H9 (cell line): ENCODE results near the gene ACSM5. TPM values are rescaled to one million over a fixed set of nuclear protein-coding genes. Genes with fewer than 3 reads are reported as not detected.
"Not testable (repeated sequence)": the region's sequence is repeated elsewhere in the genome, so short reads cannot be mapped to it uniquely, and the experiment has no call there.

Source experiments
- DNase-seq: peaks from one replicate; pipeline ENCODE4 v3.0.0-alpha.2; 2017
- H2AFZ ChIP-seq: one replicate; pipeline ENCODE4 v1.6.1; 2013; ENCODE audit warnings: mild to moderate bottlenecking, low read length, control low read depth, moderate library complexity
- H2AK5ac ChIP-seq: 2 replicates; pipeline ENCODE4 v1.6.1; 2013; ENCODE audit warnings: low read length, control low read depth, mixed read lengths; ENCODE audit not compliant: insufficient read length
- H2BK120ac ChIP-seq: one replicate; pipeline ENCODE4 v1.6.1; 2013; ENCODE audit warnings: low read depth, mild to moderate bottlenecking, low read length, control low read depth, inconsistent platforms; ENCODE audit not compliant: poor library complexity, severe bottlenecking
- H2BK12ac ChIP-seq: 2 replicates; pipeline ENCODE4 v1.6.1; 2013; ENCODE audit warnings: low read length, control low read depth, mixed read lengths, low read depth; ENCODE audit not compliant: insufficient read length
- H2BK15ac ChIP-seq: 2 replicates; pipeline ENCODE4 v1.6.1; 2013; ENCODE audit warnings: low read depth, low read length, control low read depth
- H2BK20ac ChIP-seq: one replicate; pipeline ENCODE4 v1.6.1; 2013; ENCODE audit warnings: low read depth, mild to moderate bottlenecking, low read length, control low read depth, inconsistent platforms; ENCODE audit not compliant: poor library complexity, severe bottlenecking
- H2BK5ac ChIP-seq: 2 replicates; pipeline ENCODE4 v1.6.1; 2013; ENCODE audit warnings: low read length, control low read depth, mixed read lengths; ENCODE audit not compliant: insufficient read length
- H3K14ac ChIP-seq: 2 replicates; pipeline ENCODE4 v1.6.1; 2013; ENCODE audit warnings: low read length, control low read depth; ENCODE audit not compliant: insufficient read depth
- H3K18ac ChIP-seq: 2 replicates; pipeline ENCODE4 v1.6.1; 2013; ENCODE audit warnings: low read depth, mild to moderate bottlenecking, mixed read lengths, low read length, control low read depth; ENCODE audit not compliant: insufficient read length
- H3K23ac ChIP-seq: 2 replicates; pipeline ENCODE4 v1.6.1; 2013; ENCODE audit warnings: low read length, control low read depth, mixed read lengths, low read depth; ENCODE audit not compliant: insufficient read length
- H3K23me2 ChIP-seq: 2 replicates; pipeline ENCODE4 v1.6.1; 2013; ENCODE audit warnings: low read depth, mild to moderate bottlenecking, mixed read lengths, low read length, control low read depth; ENCODE audit not compliant: insufficient read length, poor library complexity, severe bottlenecking
- H3K27ac ChIP-seq: 2 replicates; pipeline ENCODE4 v1.5.1; 2013; ENCODE audit warnings: low read length, control low read depth, mixed read lengths, low read depth; ENCODE audit not compliant: insufficient read length
- H3K27me3 ChIP-seq: 2 replicates; pipeline ENCODE4 v1.6.1; 2013; ENCODE audit warnings: low read length, control low read depth, inconsistent platforms; ENCODE audit not compliant: insufficient read depth
- H3K4ac ChIP-seq: 2 replicates; pipeline ENCODE4 v1.6.1; 2013; ENCODE audit warnings: low read depth, mild to moderate bottlenecking, control low read depth, inconsistent platforms, low read length, moderate library complexity
- H3K4me1 ChIP-seq: 2 replicates; pipeline ENCODE4 v1.6.1; 2013; ENCODE audit warnings: low read length, control low read depth, inconsistent platforms; ENCODE audit not compliant: insufficient read depth
- H3K4me2 ChIP-seq: 2 replicates; pipeline ENCODE4 v1.6.1; 2013; ENCODE audit warnings: low read length, control low read depth, mixed read lengths; ENCODE audit not compliant: insufficient read length, insufficient read depth
- H3K56ac ChIP-seq: 2 replicates; pipeline ENCODE4 v1.6.1; 2013; ENCODE audit warnings: low read depth, mild to moderate bottlenecking, mixed read lengths, low read length, control low read depth; ENCODE audit not compliant: insufficient read length
- H3K79me1 ChIP-seq: 2 replicates; pipeline ENCODE4 v1.6.1; 2013; ENCODE audit warnings: low read depth, mild to moderate bottlenecking, moderate library complexity, low read length, control low read depth, inconsistent platforms; ENCODE audit not compliant: insufficient read depth, poor library complexity, severe bottlenecking
- H3K79me2 ChIP-seq: 2 replicates; pipeline ENCODE4 v1.6.1; 2013; ENCODE audit warnings: low read length, control low read depth, inconsistent platforms; ENCODE audit not compliant: insufficient read depth
- H3K9ac ChIP-seq: 2 replicates; pipeline ENCODE4 v1.6.1; 2013; ENCODE audit warnings: low read length, control low read depth, mixed read lengths; ENCODE audit not compliant: insufficient read length; ENCODE audit errors: extremely low read depth
- H3K9me3 ChIP-seq: one replicate; pipeline ENCODE4 v1.6.1; 2013; ENCODE audit warnings: low read depth, low read length, inconsistent platforms; ENCODE audit not compliant: control insufficient read depth
- H3T11ph ChIP-seq: one replicate; pipeline ENCODE4 v1.6.1; 2013; ENCODE audit warnings: mild to moderate bottlenecking, low read length, control low read depth, inconsistent platforms
- H4K20me1 ChIP-seq: one replicate; pipeline ENCODE4 v1.6.1; 2013; ENCODE audit not compliant: control insufficient read depth, insufficient read length, insufficient read depth
- H4K5ac ChIP-seq: 2 replicates; pipeline ENCODE4 v1.6.1; 2013; ENCODE audit warnings: low read depth, mild to moderate bottlenecking, mixed read lengths, low read length, control low read depth; ENCODE audit not compliant: insufficient read length
- H4K8ac ChIP-seq: replicated peaks from 2 replicates; pipeline ENCODE4 v1.6.1; 2013; ENCODE audit warnings: low read length, control low read depth, mixed read lengths, low read depth; ENCODE audit not compliant: insufficient read length
- H4K91ac ChIP-seq: 2 replicates; pipeline ENCODE4 v1.6.1; 2013; ENCODE audit warnings: low read depth, mild to moderate bottlenecking, moderate library complexity, mixed read lengths, low read length, control low read depth; ENCODE audit not compliant: insufficient read length
- H3K27ac Mint-ChIP-seq, 3 experiments: 2 replicates in 2 of 3; 3 replicates in 1 of 3; pipeline ENCODE4 v1.8.0; 2020 to 2021; ENCODE audit warnings: mixed read lengths in 3 of 3, mild to moderate bottlenecking in 1 of 3, moderate library complexity in 1 of 3
- H3K27me3 Mint-ChIP-seq: 2 replicates; pipeline ENCODE4 v1.8.0; 2021; ENCODE audit warnings: low read depth, mild to moderate bottlenecking, moderate library complexity, mixed read lengths
- H3K36me3 Mint-ChIP-seq, 3 experiments: 2 replicates in 2 of 3; 3 replicates in 1 of 3; pipeline ENCODE4 v1.8.0; 2020 to 2021; ENCODE audit warnings: low read depth in 3 of 3, mixed read lengths in 3 of 3; ENCODE audit not compliant: insufficient read depth in 1 of 3
- H3K4me1 Mint-ChIP-seq, 2 experiments: 2 replicates each; pipeline ENCODE4 v1.8.0; 2020; ENCODE audit warnings: mixed read lengths in 2 of 2
- H3K4me3 Mint-ChIP-seq, 2 experiments: 2 replicates in 1 of 2; 3 replicates in 1 of 2; pipeline ENCODE4 v1.8.0; 2020 to 2021; ENCODE audit warnings: mild to moderate bottlenecking in 2 of 2, mixed read lengths in 2 of 2, moderate library complexity in 1 of 2
- H3K9me3 Mint-ChIP-seq, 2 experiments: 2 replicates in 1 of 2; 3 replicates in 1 of 2; pipeline ENCODE4 v1.8.0; 2020; ENCODE audit warnings: mild to moderate bottlenecking in 2 of 2, mixed read lengths in 2 of 2, moderate library complexity in 1 of 2
- WGBS: extraction: QIAGEN DNeasy Blood & Tissue Kit; methylation state at CpG from one replicate; pipeline ENCODE4 v1.1.7; 2013; ENCODE audit warnings: missing lambda C conversion rate, low lambda C conversion rate, mixed read lengths; ENCODE audit not compliant: insufficient read length; ENCODE audit errors: extremely low coverage; 5-methylcytosine and 5-hydroxymethylcytosine counted together
- total RNA-seq: library from RNA; stranded (reverse); gene quantifications from 2 replicates; pipeline ENCODE4 v1.2.1, GENCODE V29; 2021

Gene ACSM5
- total RNA-seq, 1 experiment from 2014 or later, result not detected

- H4K5ac ChIP-seq, H3T11ph ChIP-seq, H3K79me1 ChIP-seq, H2BK120ac ChIP-seq, H2BK20ac ChIP-seq, H3K79me2 ChIP-seq, H3K9ac ChIP-seq, H3K27me3 Mint-ChIP-seq, H2BK12ac ChIP-seq, H3K9me3 ChIP-seq, H3K14ac ChIP-seq, H2BK15ac ChIP-seq, H3K4ac ChIP-seq, H4K8ac ChIP-seq, DNase-seq, H3K27ac ChIP-seq, H3K4me1 ChIP-seq, H3K27me3 ChIP-seq, H3K56ac ChIP-seq, H3K23ac ChIP-seq, H2AFZ ChIP-seq, H3K4me2 ChIP-seq, H4K20me1 ChIP-seq, H3K36me3 Mint-ChIP-seq, H3K18ac ChIP-seq, H2AK5ac ChIP-seq, H3K4me3 Mint-ChIP-seq, H4K91ac ChIP-seq, H3K27ac Mint-ChIP-seq, H3K4me1 Mint-ChIP-seq, H3K23me2 ChIP-seq, H2BK5ac ChIP-seq: not testable (repeated sequence)
- peaks cover 16 to 29% of the 10 kb centered on the region in 2 experiments for H3K9me3 Mint-ChIP-seq
- no CpG with 5 or more reads among the region's 4 CpGs for WGBS
Measured at GRCh38 chr16:20460313-20460712, 51.0 kb downstream of the ACSM5 start.

- DNase-seq, H2AFZ ChIP-seq, H3K14ac ChIP-seq, H3K4me1 Mint-ChIP-seq, H3K27ac ChIP-seq, H4K8ac ChIP-seq, H3K4ac ChIP-seq, H3K56ac ChIP-seq, H3K4me2 ChIP-seq, H2BK120ac ChIP-seq, H3K18ac ChIP-seq, H4K20me1 ChIP-seq, H3K36me3 Mint-ChIP-seq, H3K4me3 Mint-ChIP-seq, H2BK15ac ChIP-seq, H3K4me1 ChIP-seq, H2BK5ac ChIP-seq, H4K5ac ChIP-seq, H2BK20ac ChIP-seq, H3K27me3 Mint-ChIP-seq, H3T11ph ChIP-seq, H3K79me2 ChIP-seq, H3K79me1 ChIP-seq, H2AK5ac ChIP-seq, H4K91ac ChIP-seq, H3K23ac ChIP-seq, H3K9ac ChIP-seq, H3K23me2 ChIP-seq, H3K27ac Mint-ChIP-seq, H3K27me3 ChIP-seq, H2BK12ac ChIP-seq, H3K9me3 ChIP-seq: not testable (repeated sequence)
- peaks cover 9 to 60% of the 10 kb centered on the region in 2 experiments for H3K9me3 Mint-ChIP-seq
Measured at GRCh38 chr16:20468954-20469353, 59.6 kb downstream of the ACSM5 start.
